B cell (primary cell): Measurements from ENCODE around the gene AMDHD2. TPM values are rescaled to one million over a fixed set of nuclear protein-coding genes. Genes with fewer than 3 reads are reported as not detected.

Experiments
- ATAC-seq: fragments of 200-7000 bp; cut with Tn5 transposase; one replicate; pipeline ENCODE4 v1.10.0; 2021; ENCODE audit warnings: low read depth, mild to moderate bottlenecking, moderate number of reproducible peaks, moderate library complexity
- CTCF ChIA-PET: fragments of 350-600 bp; sonication (Branson Sonifier 250); formaldehyde crosslinking; loops from one replicate; lab custom pipeline; 2021; ENCODE audit warnings: antibody characterized with exemption, inconsistent platforms; lab: Charles Lee
- POLR2A ChIA-PET: fragments of 350-600 bp; sonication (Branson Sonifier 250); formaldehyde crosslinking; loops from one replicate; lab custom pipeline; 2021; ENCODE audit warnings: antibody characterized with exemption; lab: Charles Lee
- DNase-seq: peaks from one replicate; pipeline ENCODE4 v3.0.0; 2013
- H2AFZ ChIP-seq: 2 replicates; pipeline ENCODE4 v1.6.1; 2012; ENCODE audit warnings: mild to moderate bottlenecking, low read depth, low read length; ENCODE audit not compliant: insufficient read depth, poor library complexity, severe bottlenecking
- H3K27ac ChIP-seq, 2 donors: 1 replicate in 1 of 2; 2 replicates in 1 of 2; pipeline ENCODE4 v1.5.1; 2012 to 2013; ENCODE audit warnings: low read length in 2 of 2, mild to moderate bottlenecking in 2 of 2, moderate library complexity in 1 of 2
- H3K27me3 ChIP-seq, 4 experiments: fragments of 200-600 bp in 1 of 4; sonication (generic) in 1 of 4; replicated peaks in 1 of 4; 1 replicate in 2 of 4; 2 replicates in 2 of 4; pipeline versions ENCODE4 v1.6.1 to v1.7.0; 2013 to 2016; ENCODE audit warnings: low read length in 3 of 4, mild to moderate bottlenecking in 2 of 4, mixed read lengths in 1 of 4, moderate library complexity in 1 of 4; ENCODE audit not compliant: insufficient read depth in 4 of 4, control insufficient read depth in 3 of 4; ENCODE audit errors: control extremely low read depth in 1 of 4
- H3K36me3 ChIP-seq, 2 experiments: replicated peaks in 1 of 2; 1 replicate in 1 of 2; 2 replicates in 1 of 2; pipeline versions ENCODE4 v1.6.1 to v1.7.1; 2013; ENCODE audit warnings: low read length in 1 of 2; ENCODE audit not compliant: insufficient read depth in 2 of 2, control insufficient read depth in 1 of 2; ENCODE audit errors: control extremely low read depth in 1 of 2, extremely low read depth in 1 of 2
- H3K4me1 ChIP-seq, 2 donors: fragments of 200-600 bp in 1 of 2; sonication (generic) in 1 of 2; 1 replicate in 1 of 2; 2 replicates in 1 of 2; pipeline versions ENCODE4 v1.5.1 to v1.6.1; 2013 to 2017; ENCODE audit warnings: low read length in 2 of 2; ENCODE audit not compliant: control insufficient read depth in 2 of 2, insufficient read depth in 2 of 2
- H3K4me2 ChIP-seq: replicated peaks from 2 replicates; pipeline ENCODE3; 2012; ENCODE audit warnings: mild to moderate bottlenecking, low read depth, low read length; ENCODE audit not compliant: poor library complexity, severe bottlenecking
- H3K4me3 ChIP-seq, 5 experiments: fragments of 200-600 bp in 1 of 5; sonication (generic) in 1 of 5; 1 replicate in 3 of 5; 2 replicates in 2 of 5; pipeline versions ENCODE4 v1.5.1 to v1.7.0; 2011 to 2016; ENCODE audit warnings: low read length in 4 of 5, mild to moderate bottlenecking in 4 of 5, low read depth in 2 of 5, control low read depth in 1 of 5, moderate library complexity in 1 of 5; ENCODE audit not compliant: insufficient read depth in 1 of 5; ENCODE audit errors: control extremely low read depth in 1 of 5, extremely low read depth in 1 of 5
- H3K79me2 ChIP-seq: fragments of 200-600 bp; sonication (generic); one replicate; pipeline ENCODE4 v1.6.0; 2016; ENCODE audit warnings: low read length; ENCODE audit not compliant: control insufficient read depth, insufficient read depth
- H3K9ac ChIP-seq: fragments of 200-600 bp; sonication (generic); 2 replicates; pipeline ENCODE4 v1.6.1; 2017; ENCODE audit warnings: mild to moderate bottlenecking, low read length, moderate library complexity
- H3K9me3 ChIP-seq, 3 donors: one replicate each; pipeline versions ENCODE4 v1.6.1 to v1.7.1; 2013; ENCODE audit warnings: low read length in 2 of 3; ENCODE audit not compliant: control insufficient read depth in 2 of 3, insufficient read depth in 1 of 3; ENCODE audit errors: control extremely low read depth in 1 of 3
- H4K20me1 ChIP-seq: 2 replicates; pipeline ENCODE4 v1.6.0; 2012; ENCODE audit warnings: mild to moderate bottlenecking, low read length; ENCODE audit not compliant: insufficient read depth, control insufficient read depth, poor library complexity, severe bottlenecking
- H3K27ac Mint-ChIP-seq: one replicate; pipeline ENCODE4 v1.8.0; 2021; ENCODE audit warnings: mixed read lengths
- H3K27me3 Mint-ChIP-seq: one replicate; pipeline ENCODE4 v1.8.0; 2021; ENCODE audit warnings: mixed read lengths
- H3K4me1 Mint-ChIP-seq: one replicate; pipeline ENCODE4 v1.8.0; 2021; ENCODE audit warnings: mixed read lengths
- H3K4me3 Mint-ChIP-seq: one replicate; pipeline ENCODE4 v1.8.0; 2021; ENCODE audit warnings: mixed read lengths
- H3K9me3 Mint-ChIP-seq: one replicate; pipeline ENCODE4 v1.8.0; 2022; ENCODE audit warnings: mixed read lengths; ENCODE audit not compliant: insufficient read depth
- CTCF ChIP-seq: fragments of 200-600 bp; IDR thresholded peaks from one replicate; pipeline ENCODE4 v1.8.0; 2022; ENCODE audit warnings: antibody characterized with exemption, mild to moderate bottlenecking
- EZH2 ChIP-seq: IDR thresholded peaks from 2 replicates; pipeline ENCODE4 v1.6.1; 2012; ENCODE audit warnings: borderline replicate concordance, low read depth, mild to moderate bottlenecking, moderate library complexity, low read length; ENCODE audit not compliant: insufficient read depth, poor library complexity, severe bottlenecking
- WGBS: methylation state at CpG from one replicate; pipeline ENCODE4 v1.1.5; 2013; ENCODE audit warnings: missing lambda C conversion rate; ENCODE audit not compliant: insufficient coverage; 5-methylcytosine and 5-hydroxymethylcytosine counted together
- intact Hi-C: fragments of 100-400 bp; cut with micrococcal nuclease; formaldehyde crosslinking; loops from one replicate; pipeline ENCODE4 v1.10.0; 2022
- polyA plus RNA-seq: library from polyadenylated mRNA; depleted of rRNA; stranded (reverse); fragments of >200 nt; gene quantifications from 2 replicates; pipeline ENCODE4 v1.2.3, GENCODE V29; 2012
- total RNA-seq, 2 donors: library from RNA; stranded (reverse); fragments of 120-200 nt in 1 of 2; gene quantifications; 1 replicate in 1 of 2; 2 replicates in 1 of 2; pipeline versions ENCODE4 v1.2.3 to v1.2.4, GENCODE V29; 2013 to 2022

AMDHD2 gene
- total and polyA plus RNA-seq, 2 donors (not counting 1 experiment from before 2014, with no cell fraction given): 133 to 209 TPM

DNA sequence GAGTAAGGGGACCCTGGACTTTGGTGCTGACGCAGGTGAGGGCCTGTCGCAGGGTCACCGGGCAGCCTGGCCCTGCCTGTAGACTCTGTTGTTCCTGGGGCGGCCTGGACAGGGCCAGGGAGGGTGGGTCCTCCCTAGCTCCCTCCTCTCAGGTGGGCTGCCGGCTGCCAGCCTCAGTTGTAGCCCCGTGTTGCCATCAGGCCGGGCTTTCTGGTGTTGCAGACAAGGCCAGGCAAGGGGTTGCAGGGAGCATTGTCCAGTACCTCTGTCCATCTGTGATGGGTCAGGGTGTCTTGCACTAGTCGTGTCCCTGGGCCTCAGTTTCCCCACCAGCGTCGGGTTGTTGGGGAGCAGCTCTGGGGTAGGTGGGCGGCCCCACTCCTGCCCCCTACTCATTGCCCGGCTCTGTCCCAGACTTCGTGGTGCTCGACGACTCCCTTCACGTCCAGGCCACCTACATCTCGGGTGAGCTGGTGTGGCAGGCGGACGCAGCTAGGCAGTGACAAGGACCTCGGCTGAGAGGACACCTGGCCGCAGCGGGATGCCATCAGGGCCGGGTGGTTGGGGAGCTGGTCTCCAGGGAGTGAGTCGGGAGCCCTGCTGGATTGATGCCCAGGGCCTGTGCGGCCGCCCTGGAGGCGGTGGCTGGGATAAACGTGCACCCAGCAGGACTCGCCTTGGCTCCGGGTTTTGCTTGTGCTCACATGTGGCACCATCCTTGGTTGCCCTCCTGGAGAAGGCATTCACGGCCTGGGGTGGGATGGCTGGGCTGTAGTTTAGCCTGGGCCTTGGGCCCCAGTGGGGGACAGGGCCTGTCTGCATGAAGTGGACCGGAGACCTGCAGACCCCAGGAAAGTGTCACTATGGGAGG is 9.1 kb downstream of the AMDHD2 start:
- DNase-seq: no peak

More for the DNA sequence above, 9.1 kb downstream of the AMDHD2 start:
- no peaks in the 10 kb centered on the region for H3K9me3 ChIP-seq
- peaks cover 48% of the 10 kb centered on the region for H3K79me2 ChIP-seq
- H3K27me3 ChIP-seq: no peaks in the 10 kb centered on the region
- intact Hi-C loops: no loop called here
- H3K27ac Mint-ChIP-seq: no peak overlapping the region
- no peak overlapping the region for H3K27ac ChIP-seq
- peak overlapping the region; percentile 16 for H3K4me3 Mint-ChIP-seq
- peaks cover 8 to 24% of the 10 kb centered on the region in 2 donors for H3K4me1 ChIP-seq
- H3K27me3 Mint-ChIP-seq: no peaks in the 10 kb centered on the region
- peaks cover 23% of the 10 kb centered on the region for H3K4me1 Mint-ChIP-seq
- H2AFZ ChIP-seq: no peak overlapping the region
- H3K36me3 ChIP-seq: peaks cover 0 to 49% of the 10 kb centered on the region in 2 experiments
- no peak overlapping the region for H3K4me2 ChIP-seq
- H4K20me1 ChIP-seq: peaks cover 16% of the 10 kb centered on the region
- no peak overlapping the region for H3K9ac ChIP-seq
- CTCF ChIA-PET: no interaction called here
- TF ChIP-seq CTCF (no peak), EZH2 (no peak)
- POLR2A ChIA-PET: interaction anchor here (1.1 kb wide), 1 partner anchor 9 kb away, joined by 3 read pairs; no protein-coding TSS in a partner anchor
- no peaks in the 10 kb centered on the region for H3K9me3 Mint-ChIP-seq
- no peak for ATAC-seq
- H3K4me3 ChIP-seq: no peak overlapping the region
- WGBS: 93% methylated on average over 30 of the region's 32 CpGs
